NCI-H446 treated with DMSO at 0.1 percent for 48 hours (cell line): Measurements from ENCODE around the gene IQCN.
A peak's percentile ranks its signal among the peaks of the same experiment; 100 is the strongest.

Experiments
- DNase-seq: peaks from one replicate; lab custom pipeline; 2025; lab: John Stamatoyannopoulos, UW

The IQCN gene

GRCh38 chr19:18266771-18267686 lies 7.2 kb downstream of the IQCN start:
- no peak for DNase-seq

- DNase-seq: no peak
Measured at GRCh38 chr19:18265582-18265981, 8.7 kb downstream of the IQCN start.

- DNase-seq: no peak
Measured at GRCh38 chr19:18264971-18265540, 9.2 kb downstream of the IQCN start.

GRCh38 chr19:18264137-18264854 lies 10.0 kb downstream of the IQCN start:
- no peak for DNase-seq

- DNase-seq: no peak
Measured at GRCh38 chr19:18263324-18264136, 10.7 kb downstream of the IQCN start.

- no peak for DNase-seq
Measured at GRCh38 chr19:18262917-18263316, 11.3 kb downstream of the IQCN start.

GRCh38 chr19:18262144-18262543 lies 12.1 kb downstream of the IQCN start:
- DNase-seq: no peak

- no peak for DNase-seq
Measured at GRCh38 chr19:18261474-18261873, 12.8 kb downstream of the IQCN start.

GRCh38 chr19:18259893-18260292 lies 14.4 kb downstream of the IQCN start:
- DNase-seq: no peak

- no peak for DNase-seq
Measured at GRCh38 chr19:18257503-18258470, 16.5 kb downstream of the IQCN start.

- no peak for DNase-seq
Measured at GRCh38 chr19:18254546-18255503, 19.4 kb downstream of the IQCN start.

GRCh38 chr19:18253716-18254115 lies 20.5 kb downstream of the IQCN start:
- no peak for DNase-seq

GRCh38 chr19:18253130-18253529 lies 21.1 kb downstream of the IQCN start:
- no peak for DNase-seq

- no peak for DNase-seq
Measured at GRCh38 chr19:18252370-18252717, 21.9 kb downstream of the IQCN start.

- peak; percentile 37 for DNase-seq
Measured at GRCh38 chr19:18251587-18252369, 22.5 kb downstream of the IQCN start.

- no peak for DNase-seq
Measured at GRCh38 chr19:18249834-18250233, 24.4 kb downstream of the IQCN start.

GRCh38 chr19:18245297-18245696 lies 29.0 kb downstream of the IQCN start:
- no peak for DNase-seq

GRCh38 chr19:18239303-18239702 lies 34.9 kb downstream of the IQCN start:
- DNase-seq: no peak

- no peak for DNase-seq
Measured at GRCh38 chr19:18234194-18234593, 40.1 kb downstream of the IQCN start.
